Activated CD4-positive, CD25-positive, alpha-beta regulatory T cell (primary cell): ENCODE results near the gene GCLC.

Experiments used
- DNase-seq, 4 experiments: peaks; one replicate each; lab custom pipeline; 2025; lab: John Stamatoyannopoulos, UW

GCLC gene

GRCh38 chr6:53524455-53524815 lies 20.5 kb downstream of the GCLC start:
- no peak for DNase-seq

DNA sequence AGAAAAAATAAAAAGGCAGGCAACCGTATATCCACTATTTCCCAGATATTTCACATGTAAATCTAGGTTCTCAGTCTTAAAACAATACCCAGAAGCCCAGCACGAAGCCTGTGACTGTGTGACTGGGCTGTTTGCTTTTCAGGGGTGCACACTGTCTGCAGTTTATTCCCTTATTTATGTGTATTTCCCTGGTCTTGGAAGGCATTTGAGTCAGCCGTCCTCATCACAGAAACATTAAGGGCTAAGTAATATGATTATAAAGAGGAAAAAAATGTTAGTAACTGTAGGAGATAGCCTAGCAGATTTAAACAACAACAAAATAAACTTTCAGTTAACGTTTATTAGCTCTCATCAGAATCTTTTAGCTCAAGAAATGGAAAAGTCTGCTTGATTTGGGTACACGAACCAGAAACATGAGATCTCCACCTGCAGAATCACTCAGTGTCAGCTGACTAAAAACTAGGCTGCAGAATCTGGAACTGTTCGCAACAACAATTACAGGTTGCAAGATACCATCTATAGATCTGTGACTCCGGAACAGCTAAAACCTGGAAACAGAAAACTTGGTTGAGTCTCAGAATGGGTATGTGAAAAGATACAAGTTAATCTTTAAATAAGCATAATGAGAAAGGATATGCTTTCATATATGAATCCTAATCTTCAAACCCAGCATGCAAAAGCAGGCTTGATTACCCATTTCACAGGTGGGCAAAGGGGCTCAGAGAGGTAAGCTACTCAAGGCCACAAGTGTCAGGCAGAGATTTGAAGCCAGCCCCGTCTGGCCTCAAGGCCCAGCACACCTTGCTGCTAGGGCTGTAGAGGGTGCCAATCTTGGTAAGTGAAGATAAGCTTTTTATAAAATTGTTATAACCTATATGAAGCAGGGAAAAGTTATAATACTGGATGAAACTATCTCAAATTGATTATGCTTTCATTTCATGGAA lies 21.1 kb downstream of the GCLC start:
- DNase-seq, result no peak

GRCh38 chr6:53520320-53520928 lies 24.5 kb downstream of the GCLC start:
- DNase-seq, result no peak

DNA sequence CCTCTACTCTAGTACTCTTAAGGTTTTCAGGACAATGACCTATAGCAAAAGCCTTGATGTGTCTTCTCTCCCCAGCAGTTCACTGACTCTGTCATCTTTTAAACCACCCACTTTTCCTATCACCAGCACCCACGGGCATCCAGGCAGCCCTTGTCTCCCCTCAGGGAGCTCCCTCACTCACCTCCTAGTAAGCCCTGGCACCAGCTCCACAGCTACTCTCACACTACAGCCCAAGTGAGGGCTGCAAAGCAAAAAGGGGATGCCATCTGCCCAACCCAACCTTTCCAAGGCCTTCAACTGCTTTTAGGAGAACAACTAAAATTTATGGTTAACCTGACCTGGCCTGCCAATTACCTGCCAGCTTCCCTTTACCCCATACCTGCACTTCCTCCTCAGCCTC lies 26.0 kb downstream of the GCLC start:
- no peak for DNase-seq

DNA sequence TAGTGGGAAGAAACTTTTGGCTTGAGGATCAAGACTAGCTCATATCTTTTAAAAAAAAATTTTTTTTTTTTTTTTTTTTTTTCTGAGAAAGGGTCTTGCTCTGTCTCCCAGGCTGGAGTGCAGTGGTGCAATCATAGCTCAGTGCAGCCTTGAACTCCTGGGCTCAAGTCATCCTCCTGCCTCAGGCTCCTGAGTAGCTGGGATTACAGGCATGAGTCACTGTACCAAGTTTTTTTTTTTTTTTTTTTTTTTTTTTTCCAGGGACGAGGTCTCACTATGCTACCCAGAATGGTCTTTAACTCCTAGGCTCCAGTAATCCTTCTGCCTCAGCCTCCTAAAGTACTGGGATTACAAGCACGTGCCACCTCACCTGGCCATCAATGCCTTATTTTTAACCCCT lies 27.9 kb downstream of the GCLC start:
- no peak for DNase-seq

DNA sequence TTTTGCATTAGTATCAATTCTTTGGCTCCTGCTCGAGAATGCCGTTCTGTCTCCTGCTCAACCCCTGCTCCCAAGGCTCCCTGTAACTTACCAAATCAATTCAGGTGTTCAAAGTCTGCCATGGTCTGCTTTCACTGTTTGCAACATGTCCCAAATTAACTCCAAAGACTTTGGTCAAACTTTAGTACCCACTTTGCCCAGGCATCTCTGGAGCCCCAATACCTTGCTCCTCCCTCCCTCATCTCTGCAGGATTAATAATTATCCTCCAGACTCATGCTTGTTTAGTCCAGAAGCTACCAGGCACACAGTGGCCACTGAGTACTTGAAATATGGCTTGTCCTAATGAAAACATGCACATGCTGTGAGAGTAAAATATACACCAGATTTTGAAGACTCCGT lies 30.2 kb downstream of the GCLC start:
- no peak for DNase-seq

DNA sequence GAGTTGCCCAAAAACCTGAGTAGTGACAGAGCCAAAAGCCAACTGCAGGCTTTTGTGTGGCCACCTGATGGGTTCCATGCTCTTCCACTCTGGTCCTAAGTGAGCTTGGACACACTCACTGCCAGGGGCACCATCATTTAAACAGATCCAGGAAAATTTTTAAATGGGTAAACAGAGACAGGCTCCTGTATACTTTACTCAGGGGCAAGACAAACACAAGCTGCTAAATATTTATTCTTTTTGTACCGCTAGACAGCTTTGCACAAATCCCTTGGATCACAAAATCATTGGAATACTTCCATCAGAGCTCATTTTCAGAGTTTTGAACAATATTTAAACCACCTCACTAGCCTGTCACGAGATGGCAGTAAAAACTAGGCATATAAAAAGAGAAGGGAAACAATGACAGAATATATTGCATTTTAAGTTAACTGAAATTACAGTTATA lies 31.4 kb downstream of the GCLC start:
- DNase-seq, result no peak

DNA sequence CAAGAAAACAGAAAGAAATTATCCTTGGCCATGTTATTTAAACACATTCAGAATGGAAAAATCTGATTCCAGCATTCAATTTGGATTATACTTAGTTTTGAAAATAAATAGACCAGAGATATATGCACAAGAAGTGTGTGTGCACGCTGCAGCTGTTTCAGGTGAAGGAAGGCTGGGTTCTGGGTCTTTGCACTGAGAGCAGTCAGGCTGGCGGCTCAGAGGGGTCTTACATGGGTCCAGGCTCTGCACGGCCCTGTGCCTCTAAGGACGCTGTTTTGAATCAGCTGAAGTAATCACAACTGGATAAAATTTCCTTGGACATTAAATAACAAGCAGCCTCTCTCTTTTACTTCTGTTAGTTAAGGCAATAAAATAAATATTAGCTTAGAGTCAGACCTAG lies 31.8 kb downstream of the GCLC start:
- DNase-seq, result no peak

GRCh38 chr6:53512626-53513025 lies 32.3 kb downstream of the GCLC start:
- no peak for DNase-seq

DNA sequence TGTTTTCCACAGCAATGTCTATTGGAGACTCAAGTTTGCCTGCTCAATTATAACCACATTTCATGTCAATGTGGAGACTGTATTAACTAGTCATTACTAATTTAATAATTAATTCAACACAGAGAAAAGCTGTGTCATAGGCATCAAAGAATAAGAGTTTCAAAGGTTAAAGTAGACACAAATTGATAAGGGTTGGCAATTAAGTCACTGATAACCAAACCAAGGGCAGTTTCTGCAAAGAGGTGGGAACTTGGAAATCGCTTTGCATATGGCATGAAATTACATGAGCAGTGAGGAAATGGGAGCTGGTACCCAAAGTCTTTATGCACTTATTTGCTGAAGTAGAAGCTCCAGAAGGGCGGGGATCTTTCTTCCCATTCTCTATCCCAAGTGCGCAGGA lies 34.2 kb downstream of the GCLC start:
- DNase-seq, result no peak

GRCh38 chr6:53506872-53507271 lies 38.0 kb downstream of the GCLC start:
- no peak for DNase-seq

- no peak for DNase-seq
Measured at GRCh38 chr6:53504512-53504911, 40.4 kb downstream of the GCLC start.

- no peak for DNase-seq
Measured at GRCh38 chr6:53503060-53503459, 41.8 kb downstream of the GCLC start.

DNA sequence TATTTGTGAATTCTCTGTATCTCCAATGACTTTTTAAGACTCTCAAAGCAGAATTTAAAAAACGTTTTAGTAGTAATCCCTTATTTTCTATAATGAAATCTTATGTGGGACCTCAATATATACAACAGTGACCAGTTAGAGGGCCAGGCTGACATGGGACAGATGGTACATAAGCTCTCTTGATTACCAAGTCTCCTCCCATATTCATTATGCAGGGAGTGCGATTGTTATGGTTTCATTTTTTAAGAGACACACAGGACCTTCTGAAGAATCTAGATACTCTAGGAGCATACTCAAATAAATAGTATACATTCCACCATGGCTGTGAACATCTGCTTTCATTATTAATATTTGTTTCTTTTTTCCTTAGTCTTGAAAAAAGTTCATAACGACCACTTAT lies 43.5 kb downstream of the GCLC start:
- no peak for DNase-seq

DNA sequence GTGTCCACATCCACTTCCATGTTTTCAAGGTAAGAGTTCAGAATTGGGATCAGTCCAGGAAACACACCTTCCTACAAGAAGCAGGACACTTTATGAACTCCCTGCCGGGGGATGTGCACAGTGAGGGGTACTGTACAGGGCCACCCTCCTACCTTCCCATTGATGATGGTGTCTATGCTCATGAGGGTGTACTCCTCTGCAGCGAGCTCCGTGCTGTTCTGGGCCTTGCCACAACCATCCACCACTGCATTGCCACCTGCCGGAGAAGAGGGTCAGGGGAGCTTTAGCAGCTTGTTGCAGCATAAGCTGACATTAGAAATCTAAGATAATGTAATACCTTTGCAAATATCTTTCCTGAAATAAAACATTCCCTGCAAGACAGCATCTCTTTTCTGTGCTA lies 44.8 kb downstream of the GCLC start:
- no peak for DNase-seq

GRCh38 chr6:53499094-53499493 lies 45.8 kb downstream of the GCLC start:
- DNase-seq, result no peak

- DNase-seq, result no peak
Measured at GRCh38 chr6:53498649-53499048, 46.3 kb downstream of the GCLC start.

- DNase-seq, result no peak
Measured at GRCh38 chr6:53497905-53498304, 47.0 kb downstream of the GCLC start.

- DNase-seq, result no peak
Measured at GRCh38 chr6:53496797-53497375, 48.0 kb downstream of the GCLC start.

- DNase-seq, result no peak
Measured at GRCh38 chr6:53495506-53496499, 49.1 kb downstream of the GCLC start.

DNA sequence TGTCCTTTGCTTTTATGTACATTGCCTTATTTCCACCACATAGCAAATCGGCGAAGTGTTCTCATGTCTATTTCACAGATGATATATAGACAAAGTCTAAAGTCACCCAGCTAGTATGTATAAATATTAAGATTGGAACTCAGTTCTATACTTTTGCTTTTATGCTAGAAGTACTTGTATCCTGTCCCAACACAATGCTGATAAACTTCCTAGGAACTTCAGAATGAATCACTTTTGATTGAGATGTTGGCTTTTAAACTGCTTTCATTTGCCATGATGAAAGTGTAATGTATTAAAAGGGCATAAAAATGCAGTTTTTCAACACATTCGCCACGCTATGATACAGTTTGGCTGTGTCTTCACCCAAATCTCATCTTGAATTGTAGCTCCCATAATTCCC lies 50.8 kb downstream of the GCLC start:
- DNase-seq, result no peak

DNA sequence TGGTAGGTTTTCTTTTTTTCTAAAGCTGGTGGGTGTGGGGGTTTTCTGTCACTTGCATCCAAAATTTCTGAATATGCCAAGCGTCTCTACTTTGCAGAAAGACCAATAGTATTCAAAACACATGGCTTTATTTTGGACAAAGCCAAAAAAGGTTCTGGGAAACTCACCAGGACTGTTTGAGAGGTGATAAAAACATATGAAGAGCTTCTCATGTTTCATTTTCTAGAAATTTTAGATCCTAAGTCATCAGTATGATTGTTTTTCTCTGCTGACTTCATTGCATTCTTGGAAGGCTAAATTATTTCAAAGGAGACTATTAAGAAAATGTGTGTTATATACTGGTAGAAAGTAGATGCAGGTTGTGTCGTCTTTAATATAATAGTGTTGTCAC lies 51.3 kb downstream of the GCLC start:
- DNase-seq, result no peak
